Stimulated activated CD8-positive, alpha-beta memory T cell treated with anti-CD3 and anti-CD28 coated beads, Interleukin-15, amount 100 ng/mL, for 4 hours (primary cell): ENCODE results near the gene SLC25A6.
"Not testable (repeated sequence)": the region's sequence is repeated elsewhere in the genome, so short reads cannot be mapped to it uniquely, and the experiment has no call there.

ENCODE experiments used
- DNase-seq, 2 donors: peaks; one replicate each; pipeline ENCODE4 v3.0.0-alpha.2; 2020; ENCODE audit warnings: low read depth in 2 of 2

The SLC25A6 gene

DNA sequence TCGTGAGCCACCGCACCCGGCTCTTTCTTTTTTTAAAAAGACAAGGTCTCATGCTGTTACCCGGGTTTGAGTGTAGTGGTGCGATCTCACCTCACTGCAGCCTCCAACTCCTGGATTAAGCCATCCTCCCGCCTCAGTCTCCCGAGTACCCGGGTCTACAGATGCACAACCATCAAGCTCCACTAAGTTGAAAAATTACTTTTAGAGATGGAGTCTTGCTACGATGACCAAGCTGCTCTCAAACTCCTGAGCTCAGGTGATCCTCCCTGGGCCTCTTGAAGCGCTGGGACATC, 2.0 kb downstream of the SLC25A6 start:
- DNase-seq = no peak

DNA sequence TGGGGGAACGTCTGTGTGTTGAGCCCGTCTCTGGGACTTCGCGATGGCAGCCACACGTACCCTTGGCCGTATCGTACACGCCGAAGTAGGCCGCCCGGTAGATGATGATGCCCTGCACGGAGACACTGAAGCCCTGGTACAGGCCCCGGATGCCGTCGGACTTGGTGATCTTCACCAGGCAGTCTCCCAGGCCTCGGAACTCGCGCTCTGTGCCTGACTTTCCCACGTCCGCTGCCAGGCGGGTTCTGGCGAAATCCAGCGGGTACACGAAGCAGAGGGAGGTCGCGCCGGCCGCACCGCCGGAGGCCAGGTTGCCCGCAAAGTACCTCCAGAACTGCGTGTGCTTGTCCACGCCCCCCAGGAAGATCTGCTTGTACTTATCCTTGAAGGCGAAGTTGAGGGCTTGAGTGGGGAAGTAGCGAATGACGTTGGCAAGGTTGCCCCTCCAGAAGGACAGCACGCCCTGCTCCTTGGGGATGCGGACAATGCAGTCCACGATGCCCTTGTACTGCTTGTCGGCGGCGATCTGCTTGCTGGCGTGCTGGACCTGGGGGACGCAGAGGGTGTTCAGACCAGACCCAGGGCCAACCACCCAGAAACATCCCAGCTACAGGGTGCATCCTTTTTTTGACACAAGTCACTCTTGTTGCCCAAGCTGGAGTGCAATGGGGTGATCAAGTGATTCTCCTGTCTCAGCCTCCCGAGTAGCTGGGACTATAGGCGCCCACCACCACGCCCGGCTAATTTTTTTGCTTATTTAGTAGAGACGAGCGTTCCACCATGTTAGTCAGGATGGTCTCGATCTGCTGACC, 2.5 kb downstream of the SLC25A6 start:
- DNase-seq = no peak

GRCh38 chrX:1388651-1389050, 3.3 kb downstream of the SLC25A6 start:
- no peak for DNase-seq

- DNase-seq = no peak
Measured at GRCh38 chrX:1387141-1387776, 4.7 kb downstream of the SLC25A6 start.

- no peak for DNase-seq
Measured at GRCh38 chrX:1386338-1387127, 5.4 kb downstream of the SLC25A6 start.

DNA sequence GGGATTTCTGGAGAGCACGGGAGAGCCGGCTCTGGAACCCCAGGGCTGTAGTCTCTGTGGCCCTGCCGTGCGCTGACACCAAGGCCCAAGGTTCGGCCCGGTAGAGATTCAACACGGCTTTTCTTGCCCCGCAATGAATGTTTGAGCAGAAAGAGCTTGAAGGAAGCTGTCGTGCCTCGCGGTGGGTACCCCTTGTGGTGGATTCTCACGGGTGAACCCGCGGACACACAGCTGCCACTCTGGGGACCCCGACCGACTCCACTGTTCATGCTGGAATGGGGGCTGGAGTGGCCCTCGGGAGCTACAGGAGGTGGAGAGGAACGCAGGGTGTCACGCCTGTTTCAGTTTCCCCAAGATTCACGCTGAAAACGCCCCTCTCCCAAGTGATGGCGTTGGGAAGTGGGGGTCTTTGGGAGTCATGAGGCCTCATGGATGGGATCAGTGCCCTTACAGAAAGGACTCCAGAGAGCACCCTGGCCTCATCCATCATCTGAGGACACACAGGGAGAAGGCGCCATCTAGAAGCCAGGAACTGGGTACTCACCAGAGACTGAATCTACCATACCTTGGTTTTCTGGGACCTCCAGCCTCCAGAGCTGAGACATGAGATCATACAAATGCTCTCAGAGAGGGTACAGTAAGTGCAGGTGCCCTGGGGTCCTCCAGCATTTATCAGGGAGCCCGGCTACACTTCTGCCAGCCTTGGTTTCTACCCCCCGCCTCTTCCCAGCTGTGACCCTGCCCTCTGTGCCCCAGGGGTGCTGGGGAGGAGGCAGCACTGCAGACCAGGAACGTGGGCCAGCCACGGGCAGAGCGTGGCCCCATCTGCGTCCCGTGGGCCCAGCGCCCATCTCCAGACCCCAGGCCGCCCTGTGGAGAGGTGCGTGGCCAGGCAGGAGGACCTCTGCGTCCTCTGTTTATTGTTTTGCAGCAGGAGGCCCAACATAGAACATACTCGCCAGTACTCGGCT, 6.4 kb downstream of the SLC25A6 start:
- no peak for DNase-seq

DNA sequence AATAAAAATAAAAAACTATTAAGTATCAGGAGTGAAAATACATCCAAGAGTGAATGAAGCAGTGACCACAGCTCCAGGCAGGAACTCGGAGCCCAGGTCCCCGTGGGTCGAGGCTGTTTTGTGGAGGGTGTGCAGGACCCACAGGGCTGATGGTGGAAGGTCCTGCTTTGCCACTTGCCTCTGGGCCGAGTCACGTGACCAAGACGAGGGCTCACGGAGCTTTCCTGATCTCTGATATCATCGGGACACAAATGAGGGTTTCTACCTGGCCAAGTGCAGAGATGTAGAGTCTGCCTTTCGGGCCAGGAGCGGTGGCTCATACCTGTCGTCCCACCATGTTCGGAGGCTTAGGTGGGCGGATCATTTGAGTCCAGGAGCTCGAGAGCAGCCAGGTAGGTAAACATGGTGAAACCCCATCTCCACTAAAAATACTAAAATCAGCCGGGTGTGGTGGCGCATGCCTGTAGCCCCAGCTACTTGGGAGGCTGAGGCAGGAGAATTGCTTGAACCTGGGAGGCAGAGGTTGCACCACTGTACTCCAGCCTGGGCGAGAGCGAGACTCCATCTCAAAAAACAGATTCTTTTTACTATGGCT, 7.2 kb downstream of the SLC25A6 start:
- DNase-seq = no peak

GRCh38 chrX:1380672-1381233, 11.2 kb downstream of the SLC25A6 start:
- DNase-seq = no peak

DNA sequence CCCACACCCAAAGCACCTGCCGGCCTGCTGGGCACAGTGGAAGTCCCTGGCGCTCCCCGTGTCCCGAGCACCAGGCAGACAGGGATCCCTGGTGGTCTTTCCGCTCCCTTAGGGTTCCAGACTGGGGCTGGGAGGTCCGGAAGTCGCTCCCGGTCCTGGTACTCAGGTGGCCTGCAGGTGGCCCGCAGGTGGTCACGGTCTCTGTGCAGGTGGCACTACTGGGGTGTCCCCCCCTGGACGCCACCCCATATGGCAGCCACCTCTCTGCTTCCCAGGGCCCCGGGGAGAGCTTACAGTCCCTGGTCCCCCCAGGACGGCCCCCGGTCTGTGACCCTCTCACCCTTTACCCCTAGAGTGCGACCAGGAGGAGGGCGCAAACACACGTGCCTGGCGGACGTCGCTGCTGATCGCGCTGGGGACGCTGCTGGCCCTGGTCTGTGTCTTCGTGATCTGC, 13.6 kb downstream of the SLC25A6 start:
- DNase-seq = no peak

- DNase-seq = no peak
Measured at GRCh38 chrX:1368385-1368698, 23.6 kb downstream of the SLC25A6 start.

- not testable (repeated sequence) for DNase-seq
Measured at GRCh38 chrX:1366363-1366762, 25.6 kb downstream of the SLC25A6 start.

DNA sequence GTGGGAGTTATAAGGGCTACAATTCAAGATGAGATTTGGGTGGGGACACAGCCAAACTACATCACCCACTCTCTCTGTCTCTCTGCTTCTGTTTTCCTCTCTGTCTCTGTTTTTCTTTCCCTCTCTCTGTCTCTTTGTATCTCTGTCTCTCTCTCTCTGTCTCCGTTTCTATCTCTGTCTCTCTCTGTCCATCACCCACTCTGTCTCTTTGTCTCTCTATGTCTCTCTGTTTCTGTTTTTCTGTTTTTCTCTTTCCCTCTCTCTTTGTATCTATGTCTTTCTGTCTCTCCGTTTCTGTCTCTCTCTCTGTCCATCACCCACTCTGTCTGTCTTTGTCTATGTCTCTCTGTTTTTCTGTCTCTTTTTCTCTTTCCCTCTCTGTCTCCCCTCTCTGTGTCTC, 30.0 kb downstream of the SLC25A6 start:
- no peak for DNase-seq

GRCh38 chrX:1361275-1361674, 30.6 kb downstream of the SLC25A6 start:
- DNase-seq = no peak

DNA sequence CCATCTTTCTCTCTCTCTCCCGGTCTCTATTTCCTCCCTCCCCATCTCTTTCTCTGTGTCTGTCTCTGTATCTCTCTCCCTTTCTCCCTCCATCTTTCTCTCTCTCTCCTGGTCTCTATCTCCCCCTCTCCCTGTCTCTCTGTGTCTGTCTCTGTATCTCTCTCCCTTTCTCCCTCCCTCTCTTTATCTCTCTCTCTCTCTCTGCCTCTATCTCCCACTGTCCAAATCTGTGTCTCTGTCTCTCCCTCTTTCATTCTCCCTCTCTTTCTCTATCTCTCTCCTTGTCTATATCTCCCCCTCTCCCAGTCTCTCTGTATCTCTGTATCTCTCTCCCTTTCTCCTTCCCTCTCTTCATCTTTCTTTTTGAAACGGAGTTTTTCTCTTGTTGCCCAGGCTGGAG, 31.7 kb downstream of the SLC25A6 start:
- no peak for DNase-seq

DNA sequence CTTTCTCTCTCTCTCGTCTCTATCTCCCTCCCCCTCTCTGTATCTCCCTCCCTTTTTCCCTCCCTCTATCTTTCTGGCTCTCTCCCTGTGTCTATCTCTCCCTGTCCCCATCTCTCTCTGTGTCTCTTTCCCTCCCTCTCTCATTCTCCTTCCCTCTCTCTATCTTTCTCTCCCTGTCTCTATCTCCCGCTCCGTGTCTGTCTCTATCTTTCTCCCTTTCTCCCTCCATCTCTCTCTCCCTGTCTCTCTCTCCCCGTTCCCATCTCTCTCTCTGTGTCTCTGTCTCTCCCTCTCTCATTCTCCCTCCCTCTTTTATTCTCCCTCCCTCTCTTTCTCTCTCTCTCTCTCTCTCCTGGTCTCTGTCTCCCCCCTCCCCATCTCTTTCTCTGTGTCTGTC, 32.4 kb downstream of the SLC25A6 start:
- no peak for DNase-seq

GRCh38 chrX:1358793-1359476, 33.0 kb downstream of the SLC25A6 start:
- no peak for DNase-seq

GRCh38 chrX:1357993-1358392, 33.9 kb downstream of the SLC25A6 start:
- DNase-seq = no peak

DNA sequence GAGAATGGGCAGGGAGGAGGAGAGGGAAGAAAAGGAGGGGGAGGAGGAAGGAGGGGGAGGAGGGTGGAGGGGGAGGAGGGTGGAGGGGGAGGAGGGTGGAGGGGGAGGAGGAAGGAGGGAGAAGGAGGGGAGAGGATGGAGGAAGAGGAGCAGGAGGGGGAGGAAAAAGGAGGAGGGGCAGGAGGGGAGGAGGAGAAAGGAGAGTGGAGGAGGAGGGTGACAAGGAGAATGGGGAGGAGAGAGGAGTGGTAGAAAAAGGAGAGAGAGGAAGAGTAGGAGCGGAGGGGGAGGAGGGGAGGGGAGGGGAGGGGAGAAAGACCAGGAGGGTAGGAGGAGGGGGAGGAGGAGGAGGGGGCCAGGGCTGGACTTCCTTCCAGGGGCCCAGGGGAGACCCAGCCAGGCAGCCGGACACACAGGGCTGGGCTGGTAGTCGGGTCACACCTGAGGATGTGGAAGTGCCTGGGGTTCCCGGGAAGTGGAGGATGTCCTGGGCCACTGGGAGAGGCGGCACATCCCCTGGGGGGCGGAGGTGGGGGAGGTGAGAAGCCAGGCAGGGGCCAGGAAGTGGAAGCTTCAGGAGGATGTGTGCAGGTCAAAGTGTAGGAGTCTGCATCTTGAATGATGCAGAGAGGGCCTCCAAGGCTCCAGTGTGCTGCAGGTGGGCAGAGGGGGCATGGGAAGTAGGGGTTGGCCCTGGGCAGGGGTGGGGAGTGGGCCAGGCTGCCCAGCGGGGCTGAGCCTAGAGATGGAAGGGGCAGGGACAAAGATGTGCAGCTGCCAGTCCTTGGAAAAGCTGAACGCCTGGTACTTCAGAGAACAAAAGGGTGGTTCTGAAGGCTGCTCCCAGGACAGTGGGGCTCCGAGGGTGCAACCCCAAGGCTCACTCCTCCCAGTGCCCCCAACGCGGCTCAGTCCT, 36.5 kb downstream of the SLC25A6 start:
- no peak for DNase-seq
